Upper lobe of left lung (tissue), 4 donors: ENCODE data around the gene UBALD1.

Source experiments
- EP300 ChIP-seq, 4 donors: sonication (generic); formaldehyde crosslinking; IDR thresholded peaks; one replicate each; pipeline ENCODE4 v1.5.1; 2017; ENCODE audit warnings: antibody characterized with exemption in 4 of 4, control low read depth in 2 of 4
- POLR2A ChIP-seq, 4 donors: fragments of 450-650 bp; IDR thresholded peaks; one replicate each; pipeline ENCODE4 v1.5.1; 2016 to 2017; ENCODE audit warnings: antibody characterized with exemption in 4 of 4, mild to moderate bottlenecking in 2 of 4
- TF ChIP-seq, protein P1 (sequence below), 6 experiments: fragments of 450-650 bp in 4 of 6; fragments of 200-600 bp in 2 of 6; sonication (generic) in 2 of 6; IDR thresholded peaks; one replicate each; pipeline ENCODE4 v1.5.1; 2016 to 2019; ENCODE audit warnings: antibody characterized with exemption in 6 of 6

DNA sequence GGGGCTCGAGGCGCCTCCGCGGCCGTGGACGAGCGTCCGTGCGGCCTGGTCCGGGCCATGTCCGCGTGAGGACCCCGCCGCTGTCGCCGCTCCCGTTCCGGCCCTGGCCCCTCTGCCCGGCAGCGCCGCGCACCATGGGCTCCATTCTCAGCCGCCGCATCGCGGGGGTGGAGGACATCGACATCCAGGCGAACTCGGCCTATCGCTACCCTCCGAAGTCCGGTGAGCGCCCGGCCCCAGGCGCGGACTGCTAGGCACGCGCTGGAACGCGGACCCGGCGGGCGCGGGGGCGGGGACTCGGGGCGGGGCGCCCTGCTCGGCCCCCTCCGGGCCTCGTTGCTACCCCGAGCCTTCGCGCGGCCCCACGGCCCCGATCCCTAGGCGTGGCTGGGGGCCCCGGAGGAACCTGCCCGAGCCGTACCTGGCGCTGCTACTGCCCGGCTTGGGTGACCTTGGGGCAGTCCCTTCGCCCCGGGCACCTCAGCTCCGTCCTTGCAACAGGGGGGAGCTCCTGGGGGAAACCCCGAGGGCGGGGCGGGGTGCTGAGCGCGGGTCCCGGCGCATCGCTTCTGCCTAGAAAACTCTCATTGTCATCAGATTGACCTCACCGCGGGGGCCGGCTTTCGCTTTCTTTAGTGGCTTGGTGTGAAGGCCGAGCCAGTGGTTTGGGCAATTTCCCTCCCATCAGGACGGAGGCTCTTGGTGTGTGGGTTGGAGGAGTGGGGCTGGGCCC lies 10.3 kb upstream of the UBALD1 start:
- TF ChIP-seq EP300 (IDR thresholded peaks at IDR 0.05) (no peak), POLR2A (IDR thresholded peaks at IDR 0.05) (peak in 3 of 4 donors; percentile 94 to 98 (median 96))
- TF ChIP-seq, protein P1, sequence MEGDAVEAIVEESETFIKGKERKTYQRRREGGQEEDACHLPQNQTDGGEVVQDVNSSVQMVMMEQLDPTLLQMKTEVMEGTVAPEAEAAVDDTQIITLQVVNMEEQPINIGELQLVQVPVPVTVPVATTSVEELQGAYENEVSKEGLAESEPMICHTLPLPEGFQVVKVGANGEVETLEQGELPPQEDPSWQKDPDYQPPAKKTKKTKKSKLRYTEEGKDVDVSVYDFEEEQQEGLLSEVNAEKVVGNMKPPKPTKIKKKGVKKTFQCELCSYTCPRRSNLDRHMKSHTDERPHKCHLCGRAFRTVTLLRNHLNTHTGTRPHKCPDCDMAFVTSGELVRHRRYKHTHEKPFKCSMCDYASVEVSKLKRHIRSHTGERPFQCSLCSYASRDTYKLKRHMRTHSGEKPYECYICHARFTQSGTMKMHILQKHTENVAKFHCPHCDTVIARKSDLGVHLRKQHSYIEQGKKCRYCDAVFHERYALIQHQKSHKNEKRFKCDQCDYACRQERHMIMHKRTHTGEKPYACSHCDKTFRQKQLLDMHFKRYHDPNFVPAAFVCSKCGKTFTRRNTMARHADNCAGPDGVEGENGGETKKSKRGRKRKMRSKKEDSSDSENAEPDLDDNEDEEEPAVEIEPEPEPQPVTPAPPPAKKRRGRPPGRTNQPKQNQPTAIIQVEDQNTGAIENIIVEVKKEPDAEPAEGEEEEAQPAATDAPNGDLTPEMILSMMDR (IDR thresholded peaks at IDR 0.05) = no peak
